Mesodermal cell (in vitro differentiated cells): ENCODE data around the gene TACO1. TPM values are rescaled to one million over a fixed set of nuclear protein-coding genes. Genes with fewer than 3 reads are reported as not detected.

Experiments used
- H3K27ac ChIP-seq: 2 replicates; pipeline ENCODE4 v1.7.0; 2013; ENCODE audit warnings: mild to moderate bottlenecking, low read depth, low read length, moderate library complexity; ENCODE audit not compliant: severe bottlenecking
- H3K36me3 ChIP-seq: 2 replicates; pipeline ENCODE4 v1.7.1; 2013; ENCODE audit warnings: mild to moderate bottlenecking, low read length, moderate library complexity; ENCODE audit not compliant: control insufficient read depth, insufficient read depth
- H3K4me1 ChIP-seq: one replicate; pipeline ENCODE4 v1.7.1; 2013; ENCODE audit warnings: mild to moderate bottlenecking, low read length; ENCODE audit not compliant: insufficient read depth, control insufficient read depth, poor library complexity, severe bottlenecking
- H3K4me3 ChIP-seq: 2 replicates; pipeline ENCODE4 v1.7.0; 2013; ENCODE audit warnings: low read length, control low read depth, mild to moderate bottlenecking; ENCODE audit not compliant: insufficient read depth, poor library complexity, severe bottlenecking; ENCODE audit errors: extremely low read depth
- H3K9me3 ChIP-seq: 2 replicates; pipeline ENCODE4 v1.7.1; 2013; ENCODE audit warnings: mild to moderate bottlenecking, low read length, moderate library complexity; ENCODE audit not compliant: control insufficient read depth
- WGBS, 2 experiments: methylation state at CpG; one replicate each; pipeline ENCODE4 v1.1.5; 2013; ENCODE audit warnings: missing lambda C conversion rate in 2 of 2; ENCODE audit not compliant: insufficient coverage in 2 of 2; 5-methylcytosine and 5-hydroxymethylcytosine counted together
- polyA plus RNA-seq, 2 experiments: library from polyadenylated mRNA; stranded (reverse); fragments of 50-300 nt; gene quantifications; one replicate each; pipeline ENCODE4 v1.2.3, GENCODE V29; 2013

The TACO1 gene
- polyA plus RNA-seq (2013, experiment 1 of 2) = 21.8 TPM
- 19.8 TPM for polyA plus RNA-seq (2013, experiment 2 of 2)

- Histone ChIP-seq H3K36me3 (peaks cover 19% of the 10 kb centered on the region), H3K27ac (peak within 1 kb of the TSS; percentile 46), H3K4me1 (no peaks in the 10 kb centered on the region), H3K4me3 (peak within 1 kb of the TSS; percentile 83), H3K9me3 (no peaks in the 10 kb centered on the region)
- 1 to 2% methylated on average over 50 to 53 of the region's 61 CpGs for WGBS, 2 experiments
Observed at GRCh38 chr17:63600569-63601438, at the start of gene TACO1. TACO1 (plus strand) TSS chr17:63600895; CDS start chr17:63601084, 189 bp downstream.

DNA sequence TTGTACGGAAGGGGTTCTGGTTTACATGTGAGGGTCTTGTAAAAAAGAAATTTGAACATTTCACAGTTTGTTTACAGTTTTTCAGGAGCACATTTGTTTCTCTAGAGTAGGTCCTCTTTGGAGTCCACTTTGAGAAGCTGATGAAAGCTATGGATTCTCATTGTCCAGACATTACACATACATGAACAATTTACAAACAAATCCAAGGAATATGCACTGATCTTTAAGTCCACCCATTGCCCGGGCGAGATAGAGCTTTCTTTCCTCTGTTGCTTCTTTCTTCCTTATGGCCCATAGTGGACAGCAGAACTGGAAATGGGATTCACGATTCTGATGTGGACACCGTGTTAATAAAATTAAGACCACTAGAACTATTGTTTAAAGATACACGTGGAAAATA, 48.5 kb upstream of the TACO1 start:
- H3K36me3 ChIP-seq = peaks cover 25% of the 10 kb centered on the region
- peaks cover 3% of the 10 kb centered on the region for H3K4me1 ChIP-seq
- H3K9me3 ChIP-seq = peaks cover 5% of the 10 kb centered on the region
- 94 to 100% methylated on average over 3 to 5 of the region's 6 CpGs for WGBS, 2 experiments
- peak overlapping the region; percentile 94 for H3K4me3 ChIP-seq
- no peak overlapping the region for H3K27ac ChIP-seq

GRCh38 chr17:63555500-63556156, 45.1 kb upstream of the TACO1 start:
- 89 to 96% methylated on average over 2 to 3 of the region's 7 CpGs for WGBS, 2 experiments
- no peak overlapping the region for H3K4me3 ChIP-seq
- H3K27ac ChIP-seq = no peak overlapping the region
- peaks cover 25% of the 10 kb centered on the region for H3K36me3 ChIP-seq
- peaks cover 3% of the 10 kb centered on the region for H3K4me1 ChIP-seq
- H3K9me3 ChIP-seq = peaks cover 8% of the 10 kb centered on the region

DNA sequence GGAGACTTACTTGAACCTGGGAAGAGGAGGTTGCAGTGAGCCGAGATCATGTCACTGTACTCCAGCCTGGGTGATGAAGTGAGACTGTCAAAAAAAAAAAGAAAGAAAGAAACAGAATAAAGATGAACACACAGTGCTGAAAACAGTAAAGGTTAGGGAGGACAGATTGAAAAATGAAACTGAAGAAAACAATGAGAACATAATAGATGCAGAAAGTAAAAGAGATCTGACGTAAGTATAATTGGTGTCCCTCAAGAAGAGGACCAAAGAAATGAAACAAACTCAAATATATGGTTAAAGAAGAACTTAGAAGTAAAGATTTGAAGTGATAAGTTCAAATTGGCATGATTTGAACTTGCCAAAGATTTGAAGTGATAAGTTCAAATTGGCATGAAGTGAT, 43.3 kb upstream of the TACO1 start:
- Histone ChIP-seq H3K27ac (no peak overlapping the region), H3K4me3 (no peak overlapping the region), H3K9me3 (peaks cover 8% of the 10 kb centered on the region), H3K36me3 (peaks cover 25% of the 10 kb centered on the region), H3K4me1 (peaks cover 2% of the 10 kb centered on the region)
- 92 to 100% methylated on average over 1 to 2 of the region's 2 CpGs for WGBS, 2 experiments

GRCh38 chr17:63558441-63558840, 42.3 kb upstream of the TACO1 start:
- H3K36me3 ChIP-seq = peaks cover 20% of the 10 kb centered on the region
- H3K4me3 ChIP-seq = no peak overlapping the region
- H3K27ac ChIP-seq = no peak overlapping the region
- no peaks in the 10 kb centered on the region for H3K4me1 ChIP-seq
- WGBS, 2 experiments = 80% methylated on average over 1 of the region's 3 CpGs; no CpG with 5 or more reads in 1 of the 2 experiments
- peaks cover 8% of the 10 kb centered on the region for H3K9me3 ChIP-seq

DNA sequence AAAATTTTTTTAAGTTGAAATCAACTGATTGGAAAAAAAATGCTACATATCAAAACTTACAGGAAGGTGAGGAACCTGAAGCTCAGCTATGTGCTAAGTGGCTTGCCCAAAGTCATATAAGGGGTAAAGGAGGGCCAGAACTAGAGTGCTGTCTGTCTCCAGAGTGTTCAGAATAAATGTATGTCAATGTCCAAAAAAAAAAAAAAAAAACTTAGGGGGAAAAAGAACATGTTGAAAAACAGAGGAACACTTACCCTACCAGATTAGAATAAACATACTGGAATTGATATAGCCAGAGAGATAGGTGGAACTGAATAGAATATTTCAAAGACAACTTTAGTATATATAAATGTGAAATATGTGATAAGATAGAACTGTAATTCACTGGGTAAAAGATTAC, 38.9 kb upstream of the TACO1 start:
- H3K9me3 ChIP-seq = peaks cover 7% of the 10 kb centered on the region
- no peak overlapping the region for H3K27ac ChIP-seq
- H3K4me1 ChIP-seq = no peaks in the 10 kb centered on the region
- H3K4me3 ChIP-seq = no peak overlapping the region
- H3K36me3 ChIP-seq = no peaks in the 10 kb centered on the region

DNA sequence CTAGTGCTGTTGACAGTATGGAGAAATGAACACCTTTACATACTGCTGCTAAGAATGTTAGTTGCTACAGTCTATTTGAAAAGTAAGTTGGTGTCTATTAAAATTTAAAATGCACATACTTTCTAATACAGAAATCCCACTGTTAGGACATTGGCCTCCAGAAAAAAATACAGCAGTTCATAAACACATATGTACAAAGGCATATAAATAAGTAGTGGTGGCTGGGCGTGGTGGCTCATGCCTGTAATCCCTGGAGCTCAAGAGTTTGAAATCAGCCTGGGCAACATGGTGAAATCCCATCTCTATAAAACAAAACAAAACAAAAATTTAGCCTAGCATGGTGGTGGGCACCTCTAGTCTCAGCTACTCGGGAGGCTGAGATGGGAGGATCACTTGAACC, 37.4 kb upstream of the TACO1 start:
- H3K4me1 ChIP-seq = no peaks in the 10 kb centered on the region
- no peaks in the 10 kb centered on the region for H3K9me3 ChIP-seq
- no peak overlapping the region for H3K27ac ChIP-seq
- H3K36me3 ChIP-seq = no peaks in the 10 kb centered on the region
- 100% methylated on average over 1 to 2 of the region's 2 CpGs for WGBS, 2 experiments
- H3K4me3 ChIP-seq = no peak overlapping the region

- Histone ChIP-seq H3K9me3 (no peaks in the 10 kb centered on the region), H3K27ac (no peak overlapping the region), H3K36me3 (peaks cover 4% of the 10 kb centered on the region), H3K4me1 (no peaks in the 10 kb centered on the region), H3K4me3 (no peak overlapping the region)
- WGBS, 2 experiments = 87 to 100% methylated on average over 1 to 3 of the region's 5 CpGs
Observed at GRCh38 chr17:63564562-63564961, 36.1 kb upstream of the TACO1 start.

DNA sequence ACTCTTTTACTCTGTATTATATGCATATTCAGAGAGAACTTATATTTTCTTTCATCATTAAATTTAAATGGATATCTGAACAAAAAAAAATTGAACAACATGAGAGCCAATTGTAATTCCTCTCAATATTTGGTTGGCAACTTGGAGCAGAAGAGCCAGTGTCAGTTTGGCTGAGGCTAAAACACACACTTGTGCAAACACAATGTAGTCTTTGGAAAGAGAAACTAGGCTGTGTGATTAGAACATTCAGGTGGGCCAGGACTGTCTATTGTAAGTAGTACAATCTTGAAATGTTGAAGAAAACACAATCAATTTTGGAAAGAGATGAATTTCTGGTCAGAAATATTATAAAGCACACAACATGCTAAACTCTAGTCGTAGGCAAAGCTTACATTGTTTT, 33.5 kb upstream of the TACO1 start:
- no peak overlapping the region for H3K4me3 ChIP-seq
- WGBS, 2 experiments = no CpG with 5 or more reads among the region's 1 CpG
- peaks cover 7% of the 10 kb centered on the region for H3K36me3 ChIP-seq
- no peaks in the 10 kb centered on the region for H3K9me3 ChIP-seq
- H3K27ac ChIP-seq = no peak overlapping the region
- H3K4me1 ChIP-seq = peaks cover 3% of the 10 kb centered on the region

- 92 to 96% methylated on average over 5 to 8 of the region's 8 CpGs for WGBS, 2 experiments
Observed at GRCh38 chr17:63568563-63568962, 32.1 kb upstream of the TACO1 start.

More at GRCh38 chr17:63568563-63568962, 32.1 kb upstream of the TACO1 start:
- Histone ChIP-seq H3K4me3 (no peak overlapping the region), H3K36me3 (peaks cover 7% of the 10 kb centered on the region), H3K9me3 (no peaks in the 10 kb centered on the region), H3K4me1 (peaks cover 3% of the 10 kb centered on the region), H3K27ac (no peak overlapping the region)
